T-helper 17 cell (primary cell): ENCODE results near the gene CORO7. TPM values are rescaled to one million over a fixed set of nuclear protein-coding genes. Genes with fewer than 3 reads are reported as not detected.
A peak's percentile ranks its signal among the peaks of the same experiment; 100 is the strongest.

Source experiments
- ATAC-seq: fragments of 150-1000 bp; cut with Tn5 transposase; 2 replicates; pipeline ENCODE4 v1.10.0; 2021; ENCODE audit warnings: mild to moderate bottlenecking, moderate library complexity
- DNase-seq, 3 donors: peaks; one replicate each; pipeline versions ENCODE4 v3.0.0 to v3.0.0-alpha.2; 2020 to 2021
- H3K9me3 ChIP-seq: one replicate; pipeline ENCODE4 v1.7.0; 2013; ENCODE audit warnings: low read length, mild to moderate bottlenecking; ENCODE audit not compliant: control insufficient read depth, poor library complexity, severe bottlenecking
- H3K27ac Mint-ChIP-seq: one replicate; pipeline ENCODE4 v1.8.0; 2022; ENCODE audit warnings: mild to moderate bottlenecking, moderate library complexity, mixed read lengths
- H3K27me3 Mint-ChIP-seq: one replicate; pipeline ENCODE4 v1.8.0; 2022; ENCODE audit warnings: mixed read lengths
- H3K36me3 Mint-ChIP-seq: one replicate; pipeline ENCODE4 v1.8.0; 2022; ENCODE audit warnings: low read depth, mixed read lengths
- H3K4me1 Mint-ChIP-seq: one replicate; pipeline ENCODE4 v1.8.0; 2022; ENCODE audit warnings: mild to moderate bottlenecking, mixed read lengths
- H3K4me3 Mint-ChIP-seq: one replicate; pipeline ENCODE4 v1.8.0; 2022; ENCODE audit warnings: mild to moderate bottlenecking, moderate library complexity, mixed read lengths
- total RNA-seq, 4 donors: library from RNA in 2 of 4; stranded (reverse) in 2 of 4; gene quantifications; one replicate each; pipeline ENCODE4 v1.2.3 and lab custom pipeline; 2022 to 2026

Gene CORO7
- total RNA-seq, 2 donors from 2014 or later = 733 to 757 TPM

DNA sequence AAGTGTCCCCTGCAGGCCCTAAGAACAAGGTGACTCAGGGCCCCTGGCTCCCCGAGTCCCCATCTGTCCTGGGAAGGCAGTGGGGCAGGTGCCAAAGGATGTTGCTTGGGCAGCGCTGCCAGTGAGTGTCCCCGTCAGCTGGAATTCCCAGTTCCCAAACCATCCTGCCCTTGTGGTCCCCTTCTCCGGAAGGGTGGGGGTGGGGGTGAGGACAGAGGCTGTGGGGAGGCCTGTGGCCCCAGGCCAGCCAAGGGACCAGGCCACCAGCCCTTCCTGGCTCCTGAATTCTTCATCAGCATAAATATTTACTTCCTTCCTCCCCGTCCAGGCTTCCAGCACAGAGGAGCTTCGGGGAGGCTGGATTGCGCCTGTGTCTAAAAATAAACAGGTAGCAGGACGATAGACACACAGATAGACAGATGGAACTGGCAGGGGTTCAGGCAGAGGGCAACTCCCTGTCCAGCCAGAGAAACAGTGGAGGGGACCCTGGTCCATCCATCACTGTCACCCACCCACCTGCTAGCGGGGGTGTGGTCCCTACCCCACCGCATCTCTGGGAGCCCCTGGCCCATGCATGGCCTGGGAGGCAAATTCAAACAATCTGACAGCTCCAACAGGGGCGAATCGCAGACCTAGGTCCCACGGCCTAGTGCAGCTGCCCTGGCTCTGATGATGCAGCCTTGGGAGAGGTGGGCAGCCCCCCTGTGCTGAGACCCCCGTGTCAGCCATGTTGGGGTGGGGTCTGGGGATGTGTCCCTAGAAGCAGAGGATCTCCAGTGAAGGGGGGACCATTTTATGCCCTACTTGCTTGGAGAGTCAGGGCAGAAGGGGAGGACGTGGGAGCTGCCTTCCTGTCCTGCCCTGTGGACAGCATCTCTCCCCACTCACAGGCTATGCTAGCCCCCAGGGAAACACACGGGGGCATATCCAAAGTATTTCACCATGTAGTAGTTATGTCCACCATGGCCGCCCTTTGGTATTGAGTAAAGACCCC is 87.3 kb downstream of the CORO7 start:
- DNase-seq (no peak), ATAC-seq (no peak)
- H3K27ac Mint-ChIP-seq = peak overlapping the region; percentile 37
- H3K27me3 Mint-ChIP-seq = no peaks in the 10 kb centered on the region
- no peaks in the 10 kb centered on the region for H3K36me3 Mint-ChIP-seq
- peaks cover 5% of the 10 kb centered on the region for H3K4me1 Mint-ChIP-seq
- H3K4me3 Mint-ChIP-seq = peak overlapping the region; percentile 74
- H3K9me3 ChIP-seq = no peaks in the 10 kb centered on the region

DNA sequence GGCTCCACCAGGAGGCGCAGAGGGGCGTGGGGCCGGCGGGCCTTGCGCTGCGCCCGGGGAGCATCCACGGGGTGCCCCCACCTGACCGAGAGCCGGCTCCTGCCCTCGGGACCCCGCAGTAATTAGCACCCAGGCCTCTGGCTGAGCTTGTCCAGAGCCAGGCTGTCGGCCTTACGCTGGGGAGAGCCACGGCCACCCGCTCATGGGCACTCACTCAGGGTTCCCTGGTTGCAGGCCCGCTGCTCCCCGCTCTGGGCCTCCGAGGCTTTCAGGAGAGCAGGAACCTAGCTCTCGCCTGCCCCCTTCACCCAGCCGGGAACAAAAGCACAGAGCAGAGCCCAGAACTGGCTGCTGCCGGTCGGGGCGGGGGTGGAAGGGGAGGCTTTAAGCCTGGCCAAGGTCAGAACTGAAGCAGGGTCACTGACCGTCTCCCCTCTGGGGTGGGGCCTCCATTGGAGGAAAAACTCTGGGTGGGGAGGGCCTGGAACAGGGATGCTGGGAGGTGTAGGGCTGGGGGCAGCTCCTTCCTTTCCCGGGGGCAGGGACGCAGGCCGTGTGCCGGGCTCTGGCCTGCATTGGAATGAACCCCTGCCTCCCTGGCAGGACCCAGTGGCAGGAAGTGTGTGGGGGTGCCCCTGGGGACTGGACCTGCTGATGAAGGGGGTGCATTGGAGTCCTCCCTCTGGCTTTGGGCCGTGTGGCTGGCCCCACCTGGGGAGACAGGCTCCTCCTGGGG is 88.2 kb downstream of the CORO7 start:
- DNase-seq = peak in 2 of 3 donors; percentile 29 to 42
- no peaks in the 10 kb centered on the region for H3K9me3 ChIP-seq
- Mint-ChIP-seq H3K4me1 (peaks cover 5% of the 10 kb centered on the region), H3K27ac (peak overlapping the region; percentile 37), H3K4me3 (peak overlapping the region; percentile 74), H3K27me3 (no peaks in the 10 kb centered on the region), H3K36me3 (no peaks in the 10 kb centered on the region)
- peak; percentile 78 for ATAC-seq

DNA sequence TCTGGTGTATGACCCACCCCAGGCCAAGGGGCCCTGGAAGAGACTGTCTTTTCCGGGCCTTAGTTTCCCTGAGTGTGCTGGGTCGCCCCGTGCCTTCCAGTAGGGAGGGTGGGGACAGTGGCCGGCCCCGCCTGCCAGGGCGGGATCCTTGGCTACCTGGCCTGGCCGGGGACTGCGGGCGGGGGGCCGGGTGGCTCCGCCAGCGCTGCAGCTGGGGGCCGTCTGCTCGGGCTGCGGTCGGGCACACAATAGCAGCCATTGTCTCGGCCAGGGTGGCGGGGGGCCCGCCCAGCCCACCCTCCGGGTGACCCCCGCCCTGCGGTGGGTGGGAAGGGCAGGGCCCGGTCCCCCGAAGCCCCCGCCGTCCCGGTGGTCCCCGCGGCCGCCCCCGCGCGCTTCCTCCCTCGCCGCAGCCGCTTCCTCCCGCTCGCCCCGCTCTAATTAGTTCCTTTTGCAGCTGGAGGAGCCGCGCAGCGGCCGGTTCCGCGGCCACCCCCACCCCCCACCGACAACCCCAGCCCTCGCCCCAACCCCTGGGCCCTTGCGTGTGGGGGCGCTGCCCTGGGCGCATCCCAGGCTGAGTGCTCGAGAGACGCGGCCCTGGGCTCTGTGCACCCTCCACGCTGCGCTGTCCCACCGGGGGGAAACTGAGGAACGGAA is 88.9 kb downstream of the CORO7 start:
- ATAC-seq (peak; percentile 35), DNase-seq (no peak)
- H3K27me3 Mint-ChIP-seq = no peaks in the 10 kb centered on the region
- no peaks in the 10 kb centered on the region for H3K9me3 ChIP-seq
- H3K4me1 Mint-ChIP-seq = peaks cover 5% of the 10 kb centered on the region
- no peaks in the 10 kb centered on the region for H3K36me3 Mint-ChIP-seq
- peak overlapping the region; percentile 74 for H3K4me3 Mint-ChIP-seq
- H3K27ac Mint-ChIP-seq = no peak overlapping the region

DNA sequence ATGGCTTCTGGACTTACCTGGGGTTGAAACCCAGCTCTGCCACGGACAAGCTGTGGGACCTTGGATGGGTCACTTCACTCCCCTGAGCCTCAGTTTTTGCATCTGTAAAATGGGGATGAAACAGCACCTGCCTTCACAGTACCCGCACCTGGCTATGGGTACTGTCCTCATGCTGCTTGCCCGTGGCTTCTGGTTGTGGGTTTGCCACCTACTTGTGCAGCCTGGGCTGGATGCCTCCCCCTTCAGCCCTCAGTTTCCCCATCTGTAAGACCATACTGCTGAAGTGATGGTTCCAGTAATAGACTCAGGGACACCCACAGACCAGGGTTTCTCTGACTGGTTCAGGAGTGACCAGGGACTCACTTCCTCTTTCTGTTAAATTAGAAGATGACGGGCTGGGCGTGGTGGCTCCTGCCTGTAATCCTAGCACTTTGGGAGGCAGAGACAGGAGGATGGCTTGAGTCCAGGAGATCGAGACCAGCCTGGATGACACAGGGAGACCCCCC is 91.1 kb downstream of the CORO7 start:
- peaks cover 5% of the 10 kb centered on the region for H3K4me1 Mint-ChIP-seq
- no peak for DNase-seq
- no peaks in the 10 kb centered on the region for H3K36me3 Mint-ChIP-seq
- no peak overlapping the region for H3K27ac Mint-ChIP-seq
- H3K4me3 Mint-ChIP-seq = no peak overlapping the region
- H3K9me3 ChIP-seq = no peaks in the 10 kb centered on the region
- ATAC-seq = no peak
- no peaks in the 10 kb centered on the region for H3K27me3 Mint-ChIP-seq

DNA sequence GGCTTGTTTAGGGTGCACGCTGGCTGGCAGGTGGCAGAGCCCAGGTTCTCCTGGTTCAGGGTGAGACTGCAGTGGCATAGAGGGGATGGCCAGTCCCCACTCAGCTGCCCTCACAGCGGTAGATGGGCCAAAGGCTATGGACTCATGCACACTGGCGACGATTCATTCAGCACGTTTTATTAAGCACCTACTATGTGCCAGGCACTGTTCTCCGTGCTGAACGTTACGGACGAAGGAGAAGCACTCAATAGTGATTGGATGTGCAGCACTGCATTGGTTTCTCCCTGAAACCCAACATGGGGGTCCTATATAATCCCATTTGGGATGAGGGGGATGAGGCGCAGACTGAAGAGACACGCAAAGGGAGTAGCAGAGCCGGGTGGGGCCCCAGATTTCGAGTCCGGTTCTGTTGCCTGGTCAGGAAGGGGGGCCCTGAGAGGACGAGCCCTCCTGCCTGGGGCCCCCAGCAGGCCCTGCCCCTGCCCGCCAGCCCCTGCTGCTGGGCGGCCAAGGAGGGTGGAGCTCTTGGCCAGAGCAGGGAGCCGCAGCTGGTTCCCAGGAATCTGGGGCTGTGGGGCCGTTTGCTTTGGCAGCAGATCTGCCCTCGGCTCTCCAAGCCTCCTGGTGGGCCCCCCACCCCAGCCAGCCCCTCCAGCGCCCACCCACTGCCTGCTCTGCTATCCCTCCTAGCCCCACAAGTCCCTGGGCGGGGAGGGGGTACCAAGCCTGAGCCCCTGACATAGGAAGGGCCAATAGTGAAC is 91.7 kb downstream of the CORO7 start:
- H3K27me3 Mint-ChIP-seq = no peaks in the 10 kb centered on the region
- no peaks in the 10 kb centered on the region for H3K36me3 Mint-ChIP-seq
- H3K4me1 Mint-ChIP-seq = peaks cover 5% of the 10 kb centered on the region
- no peak overlapping the region for H3K27ac Mint-ChIP-seq
- ATAC-seq (no peak), DNase-seq (no peak)
- no peak overlapping the region for H3K4me3 Mint-ChIP-seq
- no peaks in the 10 kb centered on the region for H3K9me3 ChIP-seq

DNA sequence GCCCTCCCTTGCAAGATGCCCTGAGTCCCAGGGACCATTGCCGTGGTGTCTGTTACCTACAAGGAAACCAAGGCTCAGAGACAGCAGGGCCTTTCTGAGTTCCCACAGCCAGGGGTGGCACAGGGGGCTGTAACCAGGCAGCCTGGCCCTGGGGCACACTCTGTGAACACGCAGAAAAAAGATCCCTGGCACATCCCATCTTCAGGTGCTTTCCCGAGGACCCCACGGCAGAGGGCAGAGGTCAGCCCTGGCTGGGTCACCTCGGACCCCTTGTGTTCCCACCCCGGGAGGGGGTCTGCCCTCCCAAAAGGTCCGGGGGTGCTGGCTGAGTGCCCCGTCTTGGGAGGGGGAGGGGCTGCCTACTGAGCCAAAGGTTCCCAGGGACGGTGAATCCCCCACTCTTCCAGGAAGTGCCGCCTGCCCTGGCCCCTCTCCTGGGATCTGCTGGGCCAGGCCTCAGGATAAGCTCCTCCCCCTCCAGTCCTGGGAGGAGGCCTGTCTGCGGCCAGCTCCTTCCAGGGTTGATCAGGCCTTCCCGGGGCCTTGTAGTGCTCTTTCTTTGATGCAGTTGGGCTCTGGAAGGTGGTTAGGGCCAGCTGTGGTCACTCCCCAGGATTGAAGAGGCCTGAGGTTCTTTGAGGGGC is 92.4 kb downstream of the CORO7 start:
- H3K9me3 ChIP-seq = no peaks in the 10 kb centered on the region
- DNase-seq (no peak), ATAC-seq (no peak)
- no peaks in the 10 kb centered on the region for H3K36me3 Mint-ChIP-seq
- no peak overlapping the region for H3K27ac Mint-ChIP-seq
- no peak overlapping the region for H3K4me3 Mint-ChIP-seq
- H3K4me1 Mint-ChIP-seq = peaks cover 9% of the 10 kb centered on the region
- H3K27me3 Mint-ChIP-seq = no peaks in the 10 kb centered on the region

DNA sequence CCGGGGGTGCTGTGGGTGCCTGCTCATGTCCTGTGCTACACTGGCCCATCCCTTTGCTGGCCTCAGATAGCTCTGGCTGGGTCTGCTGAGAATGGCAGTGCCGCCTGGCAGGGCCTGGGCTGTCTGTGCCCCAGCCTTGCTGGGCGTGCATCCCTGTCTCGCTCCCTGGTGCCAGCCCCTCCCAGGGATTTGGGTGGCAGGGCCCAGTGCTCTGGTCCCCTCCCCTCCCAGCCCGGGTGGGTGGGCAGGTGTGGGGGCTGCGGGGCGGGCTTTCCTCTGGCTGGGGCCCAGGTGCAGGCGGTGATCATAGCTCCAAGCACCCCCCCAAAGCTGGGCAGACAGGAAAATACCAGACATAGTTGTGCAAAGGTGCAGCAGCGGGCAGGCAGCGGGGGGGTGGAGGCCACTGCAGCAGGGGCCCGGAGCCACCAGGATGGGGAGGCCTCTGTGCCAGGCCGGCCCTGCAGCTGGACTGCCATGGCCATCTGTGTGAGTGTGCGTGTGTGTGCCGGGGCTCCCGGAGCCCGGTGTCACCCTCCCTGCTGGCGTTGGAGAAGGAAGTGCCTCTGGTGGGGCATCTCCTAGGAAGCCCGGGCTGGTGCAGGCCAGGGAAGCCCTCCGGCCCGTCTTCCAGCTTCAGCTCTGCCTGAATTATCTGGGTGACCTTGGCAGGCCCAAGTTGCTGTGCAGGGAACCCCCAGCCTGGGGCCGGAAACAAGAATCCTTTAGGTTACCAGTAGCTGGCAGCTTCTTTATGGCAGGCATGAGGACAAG is 93.1 kb downstream of the CORO7 start:
- Mint-ChIP-seq H3K4me1 (peaks cover 7% of the 10 kb centered on the region), H3K4me3 (no peak overlapping the region), H3K27ac (no peak overlapping the region), H3K36me3 (no peaks in the 10 kb centered on the region), H3K27me3 (no peaks in the 10 kb centered on the region)
- no peak for ATAC-seq
- DNase-seq = no peak
- H3K9me3 ChIP-seq = no peaks in the 10 kb centered on the region

DNA sequence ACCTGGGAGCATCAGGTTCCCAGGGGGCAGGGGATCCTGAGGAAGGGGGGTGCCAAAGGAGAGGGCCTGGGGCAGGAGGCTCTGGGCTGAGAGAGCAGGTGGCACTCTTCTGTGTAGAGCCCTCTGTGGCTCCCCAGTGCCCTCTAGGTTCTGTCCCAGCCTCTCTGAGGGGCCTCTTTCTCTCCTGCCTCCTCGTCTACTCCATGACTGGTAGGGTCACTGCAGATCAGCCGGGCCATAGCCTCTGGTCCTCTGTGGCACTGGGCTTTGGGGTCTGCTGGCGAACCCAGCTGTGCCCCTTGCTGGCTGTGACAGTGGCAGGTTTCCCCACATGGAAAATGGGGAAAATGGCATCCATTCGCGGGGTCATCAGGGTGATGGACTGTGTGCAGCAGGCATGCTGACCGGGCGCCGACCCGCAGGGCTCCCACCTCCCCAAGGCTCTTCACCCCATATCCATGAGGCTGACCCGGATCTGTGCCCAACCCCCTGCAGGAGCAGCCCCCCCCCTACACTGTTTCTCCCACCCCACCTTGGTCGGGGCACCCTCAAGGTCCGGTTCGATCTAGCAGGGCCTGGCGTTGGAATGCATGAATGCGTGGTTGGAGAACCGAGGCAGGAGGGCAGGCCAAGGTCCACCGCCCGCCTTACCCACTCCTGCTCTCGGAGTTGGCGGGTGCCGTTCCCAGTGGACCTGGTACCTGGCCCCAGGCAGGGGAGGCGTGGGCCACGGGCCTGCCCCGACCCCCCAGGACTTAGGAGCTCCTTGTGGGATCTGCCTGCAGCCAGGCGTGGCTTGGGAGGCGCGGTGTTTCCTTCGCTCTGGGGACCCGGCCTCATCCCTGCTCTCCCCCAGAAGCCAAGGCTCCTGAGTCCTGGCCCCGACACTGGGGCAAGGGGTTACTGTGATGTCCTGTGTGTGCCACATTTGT is 94.0 kb downstream of the CORO7 start:
- H3K4me1 Mint-ChIP-seq = peaks cover 4% of the 10 kb centered on the region
- no peaks in the 10 kb centered on the region for H3K9me3 ChIP-seq
- H3K27me3 Mint-ChIP-seq = no peaks in the 10 kb centered on the region
- ATAC-seq = no peak
- no peaks in the 10 kb centered on the region for H3K36me3 Mint-ChIP-seq
- no peak for DNase-seq
- H3K4me3 Mint-ChIP-seq = no peak overlapping the region
- H3K27ac Mint-ChIP-seq = no peak overlapping the region

DNA sequence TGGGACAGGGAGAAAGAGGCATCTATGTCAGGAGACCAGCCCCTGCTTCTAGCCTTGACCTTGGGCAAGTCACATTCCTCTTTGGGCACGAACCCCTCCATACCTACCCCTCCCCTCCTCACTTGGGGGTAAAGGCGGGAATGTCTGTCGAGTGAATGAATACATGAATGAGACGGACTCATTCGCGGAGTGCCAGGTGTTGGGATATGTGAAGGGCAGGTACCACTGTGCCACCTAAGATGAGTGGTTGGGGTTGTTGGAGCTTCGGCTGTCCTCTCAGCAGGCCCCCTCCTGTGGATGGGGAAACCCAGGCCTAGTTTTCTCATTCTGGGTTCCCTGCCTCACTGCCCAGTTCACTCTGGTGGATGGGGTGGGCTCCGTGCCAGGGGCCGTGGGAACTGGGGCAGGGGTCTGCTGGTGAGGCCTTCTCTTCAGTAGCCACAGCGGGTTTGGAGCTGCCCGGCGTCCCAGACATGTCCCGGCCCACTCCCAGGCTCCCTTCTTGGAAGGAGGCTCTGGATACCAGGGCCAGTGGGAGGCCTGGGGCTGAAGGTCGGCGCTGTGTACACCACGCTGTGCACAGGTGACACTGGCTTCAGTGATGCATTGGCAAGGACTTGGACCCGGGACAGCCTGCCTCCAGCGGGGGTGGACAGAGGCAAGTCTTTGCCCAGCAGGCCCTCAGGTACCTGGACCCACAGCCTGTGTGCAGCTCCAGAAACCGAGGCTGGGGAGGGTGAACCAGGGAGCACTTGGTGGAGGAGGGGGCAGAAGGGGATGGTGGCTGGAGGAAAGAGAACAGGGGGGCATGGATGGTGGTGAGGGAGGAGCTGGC is 94.9 kb downstream of the CORO7 start:
- no peaks in the 10 kb centered on the region for H3K36me3 Mint-ChIP-seq
- ATAC-seq = no peak
- H3K9me3 ChIP-seq = no peaks in the 10 kb centered on the region

DNA sequence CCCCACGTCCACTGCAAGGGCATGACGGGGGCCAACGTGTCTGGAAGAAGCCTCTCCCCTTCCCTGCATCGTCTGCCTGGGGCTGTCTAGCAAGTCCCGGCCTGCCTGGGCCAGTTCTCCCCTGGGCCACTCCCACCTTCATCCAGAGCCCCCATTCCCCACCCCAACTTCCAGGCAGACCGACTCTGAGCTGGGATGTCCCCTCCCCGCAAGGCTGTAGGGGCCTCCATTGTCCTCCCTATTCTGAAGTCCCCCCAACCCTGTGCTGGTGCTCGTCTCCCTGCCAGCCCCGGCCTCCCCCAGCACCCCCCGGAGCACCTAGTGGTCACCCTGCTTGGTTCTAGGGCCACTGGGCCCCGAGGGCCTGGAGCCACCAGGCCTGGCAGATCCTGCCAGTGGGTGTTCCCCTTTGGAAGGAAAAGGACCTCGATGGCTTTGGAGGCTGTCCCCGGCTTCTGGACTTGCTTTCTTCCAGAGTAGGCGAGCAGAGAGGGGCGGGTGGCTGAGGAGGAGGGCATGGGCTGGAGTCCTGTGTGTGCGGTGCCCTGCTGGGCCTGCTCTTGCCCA is 95.7 kb downstream of the CORO7 start:
- H3K4me1 Mint-ChIP-seq = peaks cover 4% of the 10 kb centered on the region
- no peaks in the 10 kb centered on the region for H3K9me3 ChIP-seq
- no peak overlapping the region for H3K27ac Mint-ChIP-seq
- H3K27me3 Mint-ChIP-seq = no peaks in the 10 kb centered on the region
- ATAC-seq (no peak), DNase-seq (no peak)
- H3K4me3 Mint-ChIP-seq = no peak overlapping the region
- H3K36me3 Mint-ChIP-seq = no peaks in the 10 kb centered on the region

More for the DNA sequence above, 94.9 kb downstream of the CORO7 start:
- no peak overlapping the region for H3K4me3 Mint-ChIP-seq
- no peaks in the 10 kb centered on the region for H3K27me3 Mint-ChIP-seq
- no peak for DNase-seq
- peaks cover 4% of the 10 kb centered on the region for H3K4me1 Mint-ChIP-seq
- H3K27ac Mint-ChIP-seq = no peak overlapping the region
